Measurements from ENCODE around the gene MACROD2.

Gene MACROD2

DNA sequence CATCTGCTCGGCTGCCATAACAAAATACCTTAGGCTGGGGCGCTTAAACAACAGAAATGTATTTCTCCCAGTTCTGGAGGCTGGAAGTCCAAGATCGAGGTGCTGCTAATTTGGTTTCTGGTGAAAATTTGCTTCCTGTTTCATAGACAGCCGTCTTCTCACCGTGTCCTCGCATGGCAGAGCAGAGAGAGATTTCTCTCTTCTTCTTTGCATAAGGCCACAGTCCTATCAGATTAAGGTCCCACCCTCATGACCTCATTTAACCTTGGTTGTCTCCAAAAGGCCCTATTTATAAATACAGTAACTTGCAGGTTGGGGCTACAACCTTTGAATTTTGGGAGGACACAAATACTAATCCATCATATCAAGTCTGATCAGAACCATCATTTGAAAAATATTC is 2033.6 kb downstream of the MACROD2 start:
- TF ChIP-seq, protein P1, sequence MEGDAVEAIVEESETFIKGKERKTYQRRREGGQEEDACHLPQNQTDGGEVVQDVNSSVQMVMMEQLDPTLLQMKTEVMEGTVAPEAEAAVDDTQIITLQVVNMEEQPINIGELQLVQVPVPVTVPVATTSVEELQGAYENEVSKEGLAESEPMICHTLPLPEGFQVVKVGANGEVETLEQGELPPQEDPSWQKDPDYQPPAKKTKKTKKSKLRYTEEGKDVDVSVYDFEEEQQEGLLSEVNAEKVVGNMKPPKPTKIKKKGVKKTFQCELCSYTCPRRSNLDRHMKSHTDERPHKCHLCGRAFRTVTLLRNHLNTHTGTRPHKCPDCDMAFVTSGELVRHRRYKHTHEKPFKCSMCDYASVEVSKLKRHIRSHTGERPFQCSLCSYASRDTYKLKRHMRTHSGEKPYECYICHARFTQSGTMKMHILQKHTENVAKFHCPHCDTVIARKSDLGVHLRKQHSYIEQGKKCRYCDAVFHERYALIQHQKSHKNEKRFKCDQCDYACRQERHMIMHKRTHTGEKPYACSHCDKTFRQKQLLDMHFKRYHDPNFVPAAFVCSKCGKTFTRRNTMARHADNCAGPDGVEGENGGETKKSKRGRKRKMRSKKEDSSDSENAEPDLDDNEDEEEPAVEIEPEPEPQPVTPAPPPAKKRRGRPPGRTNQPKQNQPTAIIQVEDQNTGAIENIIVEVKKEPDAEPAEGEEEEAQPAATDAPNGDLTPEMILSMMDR (IDR thresholded peaks at IDR 0.05; ENCODE audit: insufficient read depth, low read depth, low read length, missing control alignments), result no peak
- peak; percentile 65 for DNase-seq (ENCODE audit: low read depth)
- H3K4me3 ChIP-seq (ENCODE audit: low read depth, low read length), result no peak overlapping the region

DNA sequence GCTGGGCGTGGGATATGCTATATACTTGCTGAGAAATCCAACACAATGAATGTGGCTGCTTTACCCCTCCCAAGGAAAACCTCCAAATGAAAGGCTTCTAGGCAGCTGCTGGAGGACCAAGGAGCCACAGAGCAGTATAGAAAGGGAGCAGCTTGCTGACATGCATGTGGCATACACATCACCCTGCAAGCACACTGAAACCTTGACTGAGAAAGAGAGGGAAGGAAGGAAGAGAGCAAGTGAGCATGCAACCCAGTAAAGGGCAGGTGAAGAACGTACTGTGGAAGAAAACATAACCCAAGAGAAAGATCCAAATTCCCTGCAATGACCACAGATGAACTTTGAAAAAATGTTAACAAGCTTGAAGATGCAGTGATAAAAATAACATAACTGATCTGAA is 2034.9 kb downstream of the MACROD2 start:
- TF ChIP-seq, protein P1 (IDR thresholded peaks at IDR 0.05; ENCODE audit: insufficient read depth, low read depth, low read length, missing control alignments), result no peak
- no peak for DNase-seq (ENCODE audit: low read depth)
- no peak overlapping the region for H3K4me3 ChIP-seq (ENCODE audit: low read depth, low read length)

DNA sequence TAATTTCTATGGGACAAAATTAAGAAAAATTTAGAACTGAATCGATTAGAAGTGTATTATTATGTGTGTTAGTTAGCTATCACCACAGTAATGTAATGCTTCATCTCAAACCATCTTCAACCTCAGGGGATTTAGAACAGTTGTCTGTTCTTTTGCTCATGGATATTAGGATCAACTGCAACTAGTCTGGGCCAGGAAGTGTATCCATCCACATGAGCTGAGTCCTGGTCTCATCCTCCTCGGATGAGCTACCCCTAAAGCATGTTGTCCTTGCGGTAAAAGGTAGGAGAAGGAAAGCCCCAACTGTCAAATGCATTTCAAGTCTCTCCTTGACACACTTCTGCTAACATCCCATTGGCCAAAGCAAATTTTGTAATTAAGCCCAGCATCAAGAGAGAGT is 2040.3 kb downstream of the MACROD2 start:
- TF ChIP-seq, protein P1 (IDR thresholded peaks at IDR 0.05; ENCODE audit: insufficient read depth, low read depth, low read length, missing control alignments), result no peak
- DNase-seq (ENCODE audit: low read depth), result no peak
- no peak overlapping the region for H3K4me3 ChIP-seq (ENCODE audit: low read depth, low read length)

DNA sequence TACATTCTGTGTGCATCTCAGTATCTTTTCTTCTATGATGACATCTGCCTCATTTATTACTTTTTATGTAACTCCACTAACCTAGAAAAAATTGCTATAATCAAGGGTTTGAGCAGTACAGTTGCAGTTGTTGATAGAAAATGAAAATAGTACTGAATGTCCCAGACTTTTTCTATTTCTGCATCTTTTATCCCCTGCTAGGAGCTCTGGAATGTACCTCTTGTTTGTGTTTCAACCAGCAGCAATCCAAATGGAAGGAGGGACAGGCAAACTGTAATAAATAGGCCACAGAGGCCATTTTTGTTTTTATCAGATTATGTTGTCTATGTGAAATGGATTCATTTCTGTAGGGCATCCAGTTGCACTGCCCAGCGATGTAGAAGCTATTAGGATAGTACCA is 2041.0 kb downstream of the MACROD2 start:
- H3K4me3 ChIP-seq (ENCODE audit: low read depth, low read length), result no peak overlapping the region
- TF ChIP-seq, protein P1 (IDR thresholded peaks at IDR 0.05; ENCODE audit: insufficient read depth, low read depth, low read length, missing control alignments), result no peak
- DNase-seq (ENCODE audit: low read depth), result no peak

DNA sequence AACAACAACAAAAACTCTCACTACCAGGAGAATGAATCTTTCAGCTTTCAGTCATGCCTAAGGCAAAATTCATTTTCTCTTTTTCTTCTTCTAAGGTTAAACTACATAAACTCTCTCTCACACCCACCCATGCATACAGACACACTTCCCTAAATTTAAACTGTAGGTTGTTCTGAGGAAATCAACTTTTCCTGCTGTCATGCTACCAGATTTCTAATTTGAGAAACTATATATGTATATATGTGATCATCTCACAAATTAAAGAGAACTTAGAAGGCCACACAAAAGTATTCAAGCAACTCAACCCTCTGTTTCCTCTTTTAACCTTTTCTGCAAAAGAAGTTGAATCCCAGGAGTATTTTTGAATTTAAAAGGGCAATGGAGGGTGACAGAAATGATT is 2045.4 kb downstream of the MACROD2 start:
- no peak overlapping the region for H3K4me3 ChIP-seq (ENCODE audit: low read depth, low read length)
- DNase-seq (ENCODE audit: low read depth), result no peak
- TF ChIP-seq, protein P1 (IDR thresholded peaks at IDR 0.05; ENCODE audit: insufficient read depth, low read depth, low read length, missing control alignments), result no peak

DNA sequence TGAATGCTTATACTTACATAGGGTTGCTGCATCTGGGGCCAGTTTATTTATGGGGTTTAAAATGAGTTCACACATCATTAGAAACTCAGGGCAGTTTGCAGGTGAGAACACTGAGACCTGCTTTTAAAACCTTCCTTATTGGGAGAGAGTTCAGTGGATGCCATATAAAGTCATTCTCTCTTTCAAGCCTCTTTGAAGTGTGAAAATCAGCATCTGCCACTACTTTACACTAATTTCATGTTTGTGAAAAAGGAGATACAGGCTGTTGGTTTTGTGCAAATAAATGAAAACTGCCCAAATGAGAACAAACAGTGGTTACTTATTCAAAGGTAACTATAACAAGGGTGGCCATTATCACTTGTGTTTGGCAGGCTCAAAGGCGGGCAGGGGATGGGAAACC is 2047.4 kb downstream of the MACROD2 start:
- TF ChIP-seq, protein P1 (IDR thresholded peaks at IDR 0.05; ENCODE audit: insufficient read depth, low read depth, low read length, missing control alignments), result no peak
- no peak for DNase-seq (ENCODE audit: low read depth)

DNA sequence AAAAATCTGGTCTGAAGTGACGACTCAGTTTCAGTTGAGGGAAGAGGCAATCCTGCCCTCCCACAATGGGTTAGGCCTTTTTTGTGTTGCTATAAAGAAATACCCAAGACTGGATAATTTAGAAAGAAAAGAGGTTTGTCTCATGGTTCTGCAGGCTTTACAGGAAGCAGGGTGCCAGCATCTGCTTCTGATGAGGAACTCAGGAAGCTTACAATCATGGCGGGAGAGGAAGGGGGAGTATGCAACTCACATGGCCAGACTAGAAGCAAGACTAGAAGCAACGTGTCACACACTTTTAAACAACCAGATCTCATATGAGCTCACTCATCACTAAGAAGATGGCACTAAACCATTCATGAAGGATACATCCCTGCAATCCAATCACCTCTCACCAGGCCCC is 2048.6 kb downstream of the MACROD2 start:
- DNase-seq (ENCODE audit: low read depth), result no peak
- no peak overlapping the region for H3K4me3 ChIP-seq (ENCODE audit: low read depth, low read length)
- TF ChIP-seq, protein P1 (IDR thresholded peaks at IDR 0.05; ENCODE audit: insufficient read depth, low read depth, low read length, missing control alignments), result no peak

More for the DNA sequence above, 2047.4 kb downstream of the MACROD2 start:
- H3K4me3 ChIP-seq (ENCODE audit: low read depth, low read length), result no peak overlapping the region
